Keratinocyte (primary cell): ENCODE measurements around the gene KRT3. TPM values are rescaled to one million over a fixed set of nuclear protein-coding genes. Genes with fewer than 3 reads are reported as not detected.

Experiments used
- DNase-seq: peaks from one replicate; pipeline ENCODE4 v3.0.0-alpha.2; 2011; ENCODE audit warnings: low read depth, missing footprints, low spot score
- FAIRE-seq: peaks from 2 replicates; lab custom pipeline; 2011; peaks lifted over from hg19 to GRCh38; lab: Jason Lieb, UNC
- H2AFZ ChIP-seq: 2 replicates; pipeline ENCODE4 v1.6.0; 2012; ENCODE audit warnings: low read length, control low read depth, inconsistent platforms; ENCODE audit not compliant: control insufficient read depth
- H3K27ac ChIP-seq: 2 replicates; pipeline ENCODE4 v1.5.1; 2011; ENCODE audit warnings: low read length; ENCODE audit not compliant: control insufficient read depth, insufficient read depth
- H3K27me3 ChIP-seq: 3 replicates; pipeline ENCODE4 v1.6.0; 2011; ENCODE audit warnings: low read length; ENCODE audit not compliant: control insufficient read depth, insufficient read depth; ENCODE audit errors: extremely low read depth
- H3K36me3 ChIP-seq, 2 experiments: 2 replicates in 1 of 2; 3 replicates in 1 of 2; pipeline ENCODE4 v1.5.1; 2011; ENCODE audit warnings: low read length in 2 of 2, mild to moderate bottlenecking in 1 of 2; ENCODE audit not compliant: control insufficient read depth in 2 of 2, insufficient read depth in 2 of 2; ENCODE audit errors: extremely low read depth in 1 of 2
- H3K4me1 ChIP-seq: 3 replicates; pipeline ENCODE4 v1.5.1; 2011; ENCODE audit warnings: low read length; ENCODE audit not compliant: control insufficient read depth, insufficient read depth; ENCODE audit errors: extremely low read depth
- H3K4me2 ChIP-seq: 3 replicates; pipeline ENCODE4 v1.6.0; 2011; ENCODE audit warnings: low read depth, low read length; ENCODE audit not compliant: control insufficient read depth, insufficient read depth; ENCODE audit errors: extremely low read depth
- H3K4me3 ChIP-seq, 3 experiments: fragments of 200-600 bp in 1 of 3; sonication (generic) in 1 of 3; 2 replicates in 2 of 3; 3 replicates in 1 of 3; pipeline ENCODE4 v1.5.1; 2011 to 2016; ENCODE audit warnings: low read length in 3 of 3, mild to moderate bottlenecking in 3 of 3, control low read depth in 2 of 3, inconsistent platforms in 1 of 3, low read depth in 1 of 3, mixed read lengths in 1 of 3, mixed run types in 1 of 3, moderate library complexity in 1 of 3; ENCODE audit not compliant: control insufficient read depth in 2 of 3, insufficient read depth in 2 of 3; ENCODE audit errors: extremely low read depth in 1 of 3
- H3K79me2 ChIP-seq: 2 replicates; pipeline ENCODE4 v1.6.0; 2012; ENCODE audit warnings: low read length; ENCODE audit not compliant: control insufficient read depth, insufficient read depth
- H3K9ac ChIP-seq: 3 replicates; pipeline ENCODE4 v1.6.0; 2011; ENCODE audit warnings: low read length; ENCODE audit not compliant: control insufficient read depth, insufficient read depth; ENCODE audit errors: extremely low read depth
- H3K9me1 ChIP-seq: 3 replicates; pipeline ENCODE4 v1.6.0; 2011; ENCODE audit warnings: low read length; ENCODE audit not compliant: control insufficient read depth, insufficient read depth; ENCODE audit errors: extremely low read depth
- H3K9me3 ChIP-seq: 2 replicates; pipeline ENCODE4 v1.5.1; 2012; ENCODE audit warnings: low read depth, low read length; ENCODE audit not compliant: control insufficient read depth
- H4K20me1 ChIP-seq: 3 replicates; pipeline ENCODE4 v1.6.0; 2011; ENCODE audit warnings: low read length; ENCODE audit not compliant: control insufficient read depth, insufficient read depth; ENCODE audit errors: extremely low read depth
- EZH2 ChIP-seq: IDR thresholded peaks from one replicate; pipeline ENCODE4 v1.6.1; 2012; ENCODE audit warnings: inconsistent platforms, mild to moderate bottlenecking, low read length, moderate library complexity
- dilution Hi-C: fragments of 300-500 bp; cut with MboI; formaldehyde crosslinking; loops from one replicate; pipeline ENCODE4 v1.7.0; 2020; ENCODE audit warnings: low sequenced_read_pairs; ENCODE audit not compliant: extremely low pct_ligation_motif_present
- polyA plus RNA-seq, 5 experiments: library from polyadenylated mRNA; depleted of rRNA in 3 of 5; stranded (reverse) in 3 of 5; stranded (forward) in 1 of 5; unstranded in 1 of 5; fragments of >200 nt; gene quantifications; 1 replicate in 1 of 5; 2 replicates in 3 of 5; 3 replicates in 1 of 5; pipeline versions ENCODE4 v1.2.1 to v1.2.3, GENCODE V29; 2011 to 2012; ENCODE audit warnings: missing spikeins in 2 of 5, low read depth in 1 of 5, low replicate concordance in 1 of 5
- TF ChIP-seq, protein P1 (sequence below), 3 experiments: IDR thresholded peaks in 1 of 3; conservative IDR thresholded peaks in 1 of 3; optimal IDR thresholded peaks in 1 of 3; 2 replicates in 2 of 3; 3 replicates in 1 of 3; pipeline versions ENCODE3 to v1.5.1; 2011; ENCODE audit warnings: low read length in 3 of 3, mild to moderate bottlenecking in 3 of 3, moderate library complexity in 2 of 3, control low read depth in 1 of 3, inconsistent platforms in 1 of 3; ENCODE audit not compliant: insufficient read depth in 2 of 3; ENCODE audit errors: extremely low read depth in 1 of 3

The KRT3 gene
- polyA plus RNA-seq, 1 donor (not counting 4 experiments of a cell fraction or from before 2014, with no cell fraction given) = 0.29 TPM

DNA sequence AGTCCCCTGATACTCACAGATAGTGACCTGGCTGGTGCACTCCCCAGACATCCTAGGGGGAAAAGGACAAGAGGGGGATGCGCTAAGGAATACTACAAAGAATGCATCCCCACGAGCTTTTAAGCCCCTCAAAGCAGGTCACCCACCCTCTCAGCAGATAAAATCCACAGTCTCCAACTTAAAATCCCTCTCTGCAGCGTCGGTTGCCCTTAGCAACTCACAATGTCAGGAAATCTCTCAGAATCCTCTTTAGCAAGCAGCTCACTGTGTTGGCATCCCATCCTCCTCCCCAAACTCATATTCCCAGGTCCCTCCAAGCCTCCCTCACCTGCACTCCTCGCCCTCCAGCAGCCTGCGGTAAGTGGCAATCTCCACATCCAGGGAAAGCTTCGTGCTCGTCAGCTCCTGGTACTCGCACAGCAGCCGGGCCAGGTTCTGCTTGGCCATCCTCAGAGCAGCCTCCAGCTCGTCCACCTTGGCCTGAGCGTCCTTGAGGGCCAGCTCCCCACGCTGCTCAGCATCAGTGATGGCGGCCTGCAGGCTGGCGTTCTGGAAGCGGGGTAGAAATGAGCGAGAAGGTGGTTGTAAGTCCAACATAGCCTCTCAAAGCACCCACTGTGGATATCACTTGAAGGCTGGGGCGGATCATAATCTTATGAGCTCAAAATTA is 43.7 kb upstream of the KRT3 start:
- H3K27ac ChIP-seq = no peak overlapping the region
- H3K9ac ChIP-seq = no peak overlapping the region
- no peak overlapping the region for H2AFZ ChIP-seq
- H3K79me2 ChIP-seq = no peaks in the 10 kb centered on the region
- DNase-seq = no peak
- H3K4me3 ChIP-seq = no peak overlapping the region
- H3K27me3 ChIP-seq = peaks cover 16% of the 10 kb centered on the region
- H3K9me1 ChIP-seq = no peaks in the 10 kb centered on the region
- no peak overlapping the region for H3K4me2 ChIP-seq
- dilution Hi-C loops = no loop called here
- FAIRE-seq = no peak
- TF ChIP-seq EZH2 = no peak
- TF ChIP-seq, protein P1, sequence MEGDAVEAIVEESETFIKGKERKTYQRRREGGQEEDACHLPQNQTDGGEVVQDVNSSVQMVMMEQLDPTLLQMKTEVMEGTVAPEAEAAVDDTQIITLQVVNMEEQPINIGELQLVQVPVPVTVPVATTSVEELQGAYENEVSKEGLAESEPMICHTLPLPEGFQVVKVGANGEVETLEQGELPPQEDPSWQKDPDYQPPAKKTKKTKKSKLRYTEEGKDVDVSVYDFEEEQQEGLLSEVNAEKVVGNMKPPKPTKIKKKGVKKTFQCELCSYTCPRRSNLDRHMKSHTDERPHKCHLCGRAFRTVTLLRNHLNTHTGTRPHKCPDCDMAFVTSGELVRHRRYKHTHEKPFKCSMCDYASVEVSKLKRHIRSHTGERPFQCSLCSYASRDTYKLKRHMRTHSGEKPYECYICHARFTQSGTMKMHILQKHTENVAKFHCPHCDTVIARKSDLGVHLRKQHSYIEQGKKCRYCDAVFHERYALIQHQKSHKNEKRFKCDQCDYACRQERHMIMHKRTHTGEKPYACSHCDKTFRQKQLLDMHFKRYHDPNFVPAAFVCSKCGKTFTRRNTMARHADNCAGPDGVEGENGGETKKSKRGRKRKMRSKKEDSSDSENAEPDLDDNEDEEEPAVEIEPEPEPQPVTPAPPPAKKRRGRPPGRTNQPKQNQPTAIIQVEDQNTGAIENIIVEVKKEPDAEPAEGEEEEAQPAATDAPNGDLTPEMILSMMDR (optimal IDR thresholded peaks at IDR 0.05 in 1 of 3, IDR thresholded peaks at IDR 0.05 in 1 of 3, conservative IDR thresholded peaks at IDR 0.05 in 1 of 3; ENCODE audit: extremely low read depth in 1 of 3, insufficient read depth in 2 of 3, low read length in 3 of 3) = no peak
- H4K20me1 ChIP-seq = no peaks in the 10 kb centered on the region
- no peaks in the 10 kb centered on the region for H3K9me3 ChIP-seq
- peaks cover 17% of the 10 kb centered on the region for H3K4me1 ChIP-seq
- H3K36me3 ChIP-seq = no peaks in the 10 kb centered on the region

DNA sequence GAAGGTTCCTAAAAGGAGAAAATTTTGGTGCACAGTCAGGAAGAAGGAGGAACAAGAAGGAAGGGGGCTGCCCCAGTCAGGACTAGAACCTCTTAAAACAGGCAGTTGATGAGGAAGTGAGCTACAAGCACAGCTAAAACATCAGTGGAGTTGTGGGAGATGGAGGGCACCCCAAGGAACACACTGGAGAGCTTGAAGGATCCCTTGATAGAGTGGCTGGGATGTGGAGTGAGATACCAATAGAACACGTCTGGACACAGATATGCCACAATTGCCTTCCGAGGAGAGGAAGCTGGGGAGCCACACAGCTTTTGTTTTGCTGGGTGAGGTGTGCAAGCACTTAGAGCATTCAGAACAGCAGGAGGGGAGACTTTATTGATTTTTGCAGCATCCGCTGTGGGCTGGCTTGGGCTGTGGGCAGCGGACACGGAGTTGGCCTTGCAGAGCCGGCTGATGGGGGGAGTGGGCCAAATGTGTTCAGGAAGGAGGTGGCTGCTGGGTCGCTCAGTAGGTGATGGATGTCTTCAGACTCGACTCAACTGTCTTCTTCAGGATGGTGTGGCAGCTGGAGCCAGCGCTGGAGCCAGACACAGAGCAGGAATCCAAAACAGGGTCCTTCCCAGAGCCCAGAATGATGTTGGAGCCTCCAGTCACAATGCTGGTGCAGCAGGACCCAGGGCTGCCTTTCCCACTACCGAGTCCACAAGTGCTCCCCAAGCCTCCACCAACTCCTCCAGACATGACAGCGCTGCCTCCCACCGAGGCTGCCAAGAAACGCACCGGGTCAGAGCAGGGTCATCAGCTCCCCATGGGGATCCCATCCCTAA is 42.9 kb upstream of the KRT3 start:
- no peak overlapping the region for H3K4me3 ChIP-seq
- peaks cover 10% of the 10 kb centered on the region for H3K27me3 ChIP-seq
- H3K9ac ChIP-seq = no peak overlapping the region
- no peaks in the 10 kb centered on the region for H3K9me3 ChIP-seq
- no peak overlapping the region for H3K27ac ChIP-seq
- no peaks in the 10 kb centered on the region for H3K79me2 ChIP-seq
- TF ChIP-seq, protein P1 (optimal IDR thresholded peaks at IDR 0.05 in 1 of 3, IDR thresholded peaks at IDR 0.05 in 1 of 3, conservative IDR thresholded peaks at IDR 0.05 in 1 of 3; ENCODE audit: extremely low read depth in 1 of 3, insufficient read depth in 2 of 3, low read length in 3 of 3) = no peak
- TF ChIP-seq EZH2 = no peak
- dilution Hi-C loops = no loop called here
- no peak overlapping the region for H2AFZ ChIP-seq
- peaks cover 17% of the 10 kb centered on the region for H3K4me1 ChIP-seq
- DNase-seq (no peak), FAIRE-seq (no peak)
- H3K36me3 ChIP-seq = no peaks in the 10 kb centered on the region
- H4K20me1 ChIP-seq = no peaks in the 10 kb centered on the region
- no peak overlapping the region for H3K4me2 ChIP-seq
- no peaks in the 10 kb centered on the region for H3K9me1 ChIP-seq
